ENCODE data around the gene GMDS. TPM values are rescaled to one million over a fixed set of nuclear protein-coding genes. Genes with fewer than 3 reads are reported as not detected.

GMDS gene
- total RNA-seq, 8 experiments from 2014 or later, result 4.5 to 61.7 (median 6.9) TPM

DNA sequence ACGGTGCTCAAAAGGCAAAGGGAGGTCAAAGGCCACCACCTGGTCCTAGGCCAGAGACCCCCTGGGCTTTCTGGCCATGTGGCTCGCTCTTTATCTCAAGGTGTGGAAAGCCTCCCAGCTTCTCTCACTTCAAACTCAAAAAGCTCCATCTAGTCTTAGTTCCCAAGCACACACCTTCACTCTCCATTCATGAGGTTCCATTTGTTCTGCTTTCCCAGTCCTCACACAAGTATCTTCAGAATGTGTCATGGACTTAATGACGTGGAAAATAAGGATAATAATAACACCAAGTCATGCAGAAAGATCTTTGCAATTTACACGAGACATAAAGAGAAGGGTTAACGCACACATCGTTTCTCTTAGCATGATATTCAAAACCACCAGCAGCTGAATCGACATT, 219.3 kb downstream of the GMDS start:
- Histone ChIP-seq H3K4me3 (no peak overlapping the region), H3K27ac (no peak overlapping the region), H3K4me1 (replicated peaks in 1 of 2) (peaks cover 2 to 8% of the 10 kb centered on the region in 2 donors)
- in situ Hi-C loops (cut with MboI; ENCODE audit: low pct_unique_long_range_greater_than_20kb in 2 of 9, low sequenced_read_pairs in 9 of 9, unreplicated experiment in 9 of 9), result no loop called here
- peak in 1 of 8 experiments; percentile 16 for ATAC-seq (replicated peaks in 6 of 8)
- 37 to 100% (median 71%) methylated on average over 1 to 7 of the region's 7 CpGs for WGBS, 10 experiments

DNA sequence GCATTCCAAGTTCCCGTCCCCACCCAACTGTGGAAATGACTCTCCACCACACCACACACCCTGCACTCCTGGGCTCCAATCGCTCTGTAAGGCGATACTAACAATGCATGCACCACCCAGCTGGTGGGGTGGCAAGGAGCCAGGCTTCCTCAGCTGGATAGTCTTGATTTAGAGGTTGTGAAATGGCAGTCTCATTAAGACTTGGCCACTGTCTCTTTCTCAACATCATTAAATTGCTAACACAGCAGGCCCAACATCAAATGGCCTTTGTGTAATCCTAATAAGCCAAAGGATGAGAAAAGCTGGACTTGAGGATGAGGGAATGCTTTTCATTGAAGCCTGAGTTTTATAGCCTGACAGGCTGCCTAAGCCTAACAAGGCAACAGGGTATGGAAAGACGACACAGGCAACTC, 223.7 kb downstream of the GMDS start:
- H3K27ac ChIP-seq, result no peak overlapping the region
- peaks cover 0 to 8% of the 10 kb centered on the region in 2 donors for H3K4me1 ChIP-seq (replicated peaks in 1 of 2)
- H3K4me3 ChIP-seq, result no peak overlapping the region
- 0 to 74% (median 38%) methylated on average over 1 to 4 of the region's 4 CpGs; no CpG with 5 or more reads in 2 of the 10 experiments for WGBS, 10 experiments
- peak in 4 of 8 experiments; percentile 30 to 99 (median 96) for ATAC-seq (replicated peaks in 6 of 8)
- in situ Hi-C loops (cut with MboI; ENCODE audit: low pct_unique_long_range_greater_than_20kb in 2 of 9, low sequenced_read_pairs in 9 of 9, unreplicated experiment in 9 of 9), result no loop called here

DNA sequence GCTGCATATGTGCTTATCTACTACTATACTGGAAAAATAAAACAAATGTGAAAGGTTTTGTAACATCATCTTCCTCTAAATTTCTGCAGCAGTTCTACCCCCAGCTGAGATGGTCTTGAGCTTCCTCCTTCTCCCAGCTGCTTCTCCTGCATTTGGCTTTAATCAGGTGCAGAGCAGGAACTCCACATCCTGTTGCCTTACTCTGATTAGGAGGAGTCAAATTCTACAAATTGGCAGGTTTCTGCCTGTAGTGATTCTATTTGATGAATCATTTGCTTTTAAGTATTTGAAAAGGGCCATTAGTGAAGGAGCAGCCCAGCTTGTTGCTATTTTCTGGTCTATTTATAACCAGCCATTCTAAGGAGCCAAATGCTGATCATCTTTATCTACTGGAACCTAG, 224.5 kb downstream of the GMDS start:
- Histone ChIP-seq H3K27ac (no peak overlapping the region), H3K4me1 (replicated peaks in 1 of 2) (peaks cover 0 to 4% of the 10 kb centered on the region in 2 donors), H3K4me3 (no peak overlapping the region)
- ATAC-seq (replicated peaks in 6 of 8), result peak in 2 of 8 experiments; percentile 46 to 62
- in situ Hi-C loops (cut with MboI; ENCODE audit: low pct_unique_long_range_greater_than_20kb in 2 of 9, low sequenced_read_pairs in 9 of 9, unreplicated experiment in 9 of 9), result no loop called here

DNA sequence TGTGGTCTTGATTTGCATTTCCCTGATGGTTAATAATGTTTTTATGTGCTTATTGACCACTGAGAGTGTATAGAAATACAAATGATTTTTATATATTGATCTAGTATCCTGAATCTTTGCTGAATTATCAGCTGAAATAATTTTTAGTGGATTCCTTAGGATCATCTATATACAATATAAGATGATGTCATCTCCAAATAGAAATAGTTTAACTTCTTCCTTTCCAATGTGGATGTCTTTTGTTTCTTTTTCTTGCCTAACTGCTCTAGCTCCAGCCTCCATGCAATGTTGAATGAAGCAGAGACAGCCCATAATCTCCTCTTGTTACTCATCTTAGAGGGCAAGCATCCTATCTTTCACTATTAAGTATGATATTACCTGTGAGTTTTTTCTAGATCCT, 226.4 kb downstream of the GMDS start:
- Histone ChIP-seq H3K4me1 (replicated peaks in 1 of 2) (no peaks in the 10 kb centered on the region), H3K27ac (no peak overlapping the region), H3K4me3 (no peak overlapping the region)
- ATAC-seq (replicated peaks in 6 of 8), result no peak
- in situ Hi-C loops (cut with MboI; ENCODE audit: low pct_unique_long_range_greater_than_20kb in 2 of 9, low sequenced_read_pairs in 9 of 9, unreplicated experiment in 9 of 9), result no loop called here

DNA sequence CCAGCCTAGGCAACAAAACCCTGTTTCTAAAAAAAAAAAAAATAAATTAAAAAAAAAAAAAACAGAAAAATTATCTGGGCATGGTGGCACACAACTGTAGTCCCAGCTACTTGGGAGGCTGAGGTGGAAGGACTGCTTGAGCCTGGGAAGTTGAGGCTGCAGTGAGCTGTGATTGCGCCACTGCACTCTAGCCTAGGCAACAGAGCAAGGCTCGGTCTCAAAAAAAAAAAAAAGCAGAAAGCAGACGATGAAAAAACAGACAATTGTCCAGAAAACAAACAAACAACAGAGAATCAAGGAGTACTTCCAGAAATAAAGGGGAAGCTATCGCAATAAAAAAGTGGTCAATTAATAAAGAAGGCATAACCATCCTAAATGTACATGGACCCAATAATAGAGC, 229.4 kb downstream of the GMDS start:
- ATAC-seq (replicated peaks in 6 of 8), result no peak
- no peak overlapping the region for H3K27ac ChIP-seq
- no peak overlapping the region for H3K4me3 ChIP-seq
- WGBS, 10 experiments, result 60 to 100% (median 85%) methylated on average over 3 to 4 of the region's 4 CpGs
- in situ Hi-C loops (cut with MboI; ENCODE audit: low pct_unique_long_range_greater_than_20kb in 2 of 9, low sequenced_read_pairs in 9 of 9, unreplicated experiment in 9 of 9), result no loop called here
- H3K4me1 ChIP-seq (replicated peaks in 1 of 2), result no peaks in the 10 kb centered on the region

DNA sequence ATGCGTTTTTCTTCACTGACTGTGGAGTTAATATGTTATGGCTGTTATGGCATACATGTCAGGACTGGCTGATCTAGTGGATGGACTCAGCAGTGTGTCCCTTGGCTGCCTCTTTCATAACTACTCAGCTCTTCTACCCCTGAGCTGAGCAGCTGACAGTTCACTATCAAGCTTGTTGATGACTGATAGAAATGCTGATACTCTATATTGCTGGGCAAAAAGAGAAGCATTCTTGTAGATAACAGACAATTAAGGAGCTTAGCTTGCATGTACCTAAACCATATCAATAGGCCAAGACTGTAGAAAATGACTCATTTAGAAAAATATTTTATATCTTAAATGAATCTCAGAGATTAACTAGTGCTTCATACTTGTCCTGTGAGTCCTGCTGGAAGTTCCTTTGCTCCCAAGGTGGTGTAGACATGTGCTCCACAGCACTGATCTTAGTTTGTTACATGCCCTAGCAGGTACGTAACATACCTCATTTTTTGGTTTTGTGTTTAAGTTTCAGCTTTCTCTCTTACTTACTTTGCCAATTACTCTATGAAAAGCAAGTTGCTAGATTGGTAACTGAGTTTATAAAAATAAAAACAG, 236.9 kb downstream of the GMDS start:
- 60 to 100% (median 86%) methylated on average over 1 to 2 of the region's 2 CpGs for WGBS, 10 experiments
- Histone ChIP-seq H3K4me3 (no peak overlapping the region), H3K27ac (no peak overlapping the region), H3K4me1 (replicated peaks in 1 of 2) (peaks cover 0 to 2% of the 10 kb centered on the region in 2 donors)
- in situ Hi-C loops (cut with MboI; ENCODE audit: low pct_unique_long_range_greater_than_20kb in 2 of 9, low sequenced_read_pairs in 9 of 9, unreplicated experiment in 9 of 9), result no loop called here
- no peak for ATAC-seq (replicated peaks in 6 of 8)

DNA sequence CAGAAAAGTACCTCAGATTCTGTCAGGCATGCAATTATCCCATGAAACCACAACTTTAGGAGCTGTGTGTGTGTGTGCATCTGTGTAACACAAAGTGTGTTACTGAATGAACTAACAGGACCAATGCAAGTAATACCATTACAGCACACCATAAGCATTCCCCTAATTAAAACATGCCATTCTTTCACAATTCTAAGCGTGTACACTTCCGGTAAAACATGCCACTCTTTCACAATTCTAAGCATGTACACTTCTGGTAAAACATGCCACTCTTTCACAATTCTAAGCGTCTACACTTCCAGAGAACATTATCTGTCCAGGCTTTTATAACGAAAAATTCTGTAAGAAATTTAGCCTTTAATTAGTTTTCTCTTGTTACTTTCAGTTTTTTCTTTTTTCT, 238.2 kb downstream of the GMDS start:
- in situ Hi-C loops (cut with MboI; ENCODE audit: low pct_unique_long_range_greater_than_20kb in 2 of 9, low sequenced_read_pairs in 9 of 9, unreplicated experiment in 9 of 9), result no loop called here
- peak in 1 of 8 experiments; percentile 75 for ATAC-seq (replicated peaks in 6 of 8)
- WGBS, 10 experiments, result 16 to 83% (median 68%) methylated on average over 2 to 4 of the region's 4 CpGs
- H3K4me1 ChIP-seq (replicated peaks in 1 of 2), result peaks cover 0 to 5% of the 10 kb centered on the region in 2 donors
- H3K4me3 ChIP-seq, result no peak overlapping the region
- H3K27ac ChIP-seq, result no peak overlapping the region

DNA sequence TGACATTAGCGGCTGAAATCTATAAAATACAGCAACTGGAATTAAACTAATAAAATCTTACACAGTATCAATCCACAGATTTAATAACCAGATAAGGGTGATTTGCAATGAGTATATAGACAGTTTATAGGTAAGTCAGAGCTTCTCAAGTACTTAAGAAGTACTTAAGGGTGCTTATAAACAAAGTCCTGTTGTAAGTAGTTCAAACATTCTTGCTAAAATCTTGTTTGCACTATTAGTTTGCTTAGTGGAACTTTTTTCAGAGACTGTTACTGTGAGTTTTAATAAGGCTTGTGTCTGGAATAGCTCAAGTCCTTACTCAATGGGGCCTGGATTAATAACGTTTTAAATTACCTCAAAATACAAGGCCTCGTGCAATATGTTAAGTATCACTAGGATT, 240.5 kb downstream of the GMDS start:
- ATAC-seq (replicated peaks in 6 of 8), result no peak
- Histone ChIP-seq H3K4me1 (replicated peaks in 1 of 2) (peaks cover 0 to 5% of the 10 kb centered on the region in 2 donors), H3K4me3 (no peak overlapping the region), H3K27ac (no peak overlapping the region)
- in situ Hi-C loops (cut with MboI; ENCODE audit: low pct_unique_long_range_greater_than_20kb in 2 of 9, low sequenced_read_pairs in 9 of 9, unreplicated experiment in 9 of 9), result no loop called here
- 54 to 100% (median 93%) methylated on average over 1 to 3 of the region's 3 CpGs; no CpG with 5 or more reads in 1 of the 10 experiments for WGBS, 10 experiments

DNA sequence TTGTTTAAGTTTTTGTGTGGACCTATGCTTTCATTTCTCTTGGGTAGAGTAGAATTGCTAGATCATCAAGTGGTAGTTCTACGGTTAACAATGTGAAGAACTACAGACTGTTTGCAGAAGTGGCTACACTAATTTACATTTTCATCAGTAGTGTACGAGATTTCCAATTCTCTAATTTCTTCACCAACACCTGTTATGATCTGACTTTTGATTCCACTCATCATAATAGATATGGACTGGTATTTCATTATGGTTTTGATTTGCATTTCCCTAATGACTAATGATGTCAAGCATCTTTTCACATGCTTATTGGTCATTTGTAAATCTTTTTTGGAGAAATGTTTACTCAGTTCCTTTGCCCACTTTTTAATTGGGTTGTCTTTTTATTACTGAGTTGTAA, 244.4 kb downstream of the GMDS start:
- WGBS, 10 experiments, result 67 to 100% (median 100%) methylated on average over 1 to 2 of the region's 2 CpGs; no CpG with 5 or more reads in 1 of the 10 experiments
- ATAC-seq (replicated peaks in 6 of 8), result no peak
- Histone ChIP-seq H3K27ac (no peak overlapping the region), H3K4me1 (replicated peaks in 1 of 2) (peaks cover 0 to 5% of the 10 kb centered on the region in 2 donors), H3K4me3 (no peak overlapping the region)
- in situ Hi-C loops (cut with MboI; ENCODE audit: low pct_unique_long_range_greater_than_20kb in 2 of 9, low sequenced_read_pairs in 9 of 9, unreplicated experiment in 9 of 9), result no loop called here

DNA sequence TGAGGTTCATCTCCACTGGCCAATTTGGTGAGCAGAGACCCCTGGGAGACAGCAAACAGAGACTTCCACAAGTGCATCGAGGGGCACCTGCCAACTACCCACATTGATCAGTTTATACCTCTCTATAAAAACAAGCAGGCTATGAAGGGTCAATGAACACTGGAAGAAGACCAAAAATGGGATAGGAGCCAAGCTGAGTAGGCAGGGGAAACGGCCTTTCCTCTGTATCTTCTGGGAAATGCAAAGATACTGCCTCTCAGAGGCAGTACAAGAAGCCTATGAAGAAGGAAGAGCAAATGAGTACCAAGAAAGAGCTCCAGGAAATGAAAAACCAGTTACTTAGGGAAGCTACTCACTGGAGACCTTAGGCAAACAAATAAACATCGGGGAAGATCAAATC, 247.7 kb downstream of the GMDS start:
- no peak for ATAC-seq (replicated peaks in 6 of 8)
- no peaks in the 10 kb centered on the region for H3K4me1 ChIP-seq (replicated peaks in 1 of 2)
- no peak overlapping the region for H3K27ac ChIP-seq
- 9 to 100% (median 80%) methylated on average over 1 to 3 of the region's 3 CpGs; no CpG with 5 or more reads in 1 of the 10 experiments for WGBS, 10 experiments
- in situ Hi-C loops (cut with MboI; ENCODE audit: low pct_unique_long_range_greater_than_20kb in 2 of 9, low sequenced_read_pairs in 9 of 9, unreplicated experiment in 9 of 9), result no loop called here
- no peak overlapping the region for H3K4me3 ChIP-seq

DNA sequence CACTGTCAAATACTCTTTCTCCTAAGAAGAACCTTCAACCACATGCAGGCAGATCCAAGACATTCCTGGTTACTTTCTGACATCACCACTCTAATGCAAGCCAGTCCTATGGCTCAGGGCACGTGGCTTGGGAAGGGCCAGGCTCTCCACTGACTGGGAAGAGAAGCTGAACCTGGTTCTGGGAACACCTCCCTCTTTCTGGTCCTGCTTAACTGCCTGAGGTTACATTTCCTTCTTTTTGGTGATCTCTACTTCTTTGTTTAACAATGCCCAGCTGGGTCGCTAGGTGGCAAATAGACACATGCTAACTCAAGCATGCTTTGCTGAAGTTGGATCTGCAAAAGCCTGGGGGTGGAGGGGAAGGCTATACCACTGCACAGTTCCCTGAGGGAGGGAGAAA, 249.8 kb downstream of the GMDS start:
- H3K27ac ChIP-seq, result no peak overlapping the region
- 17 to 100% (median 76%) methylated on average over 1 to 2 of the region's 2 CpGs; no CpG with 5 or more reads in 1 of the 10 experiments for WGBS, 10 experiments
- no peak overlapping the region for H3K4me3 ChIP-seq
- in situ Hi-C loops (cut with MboI; ENCODE audit: low pct_unique_long_range_greater_than_20kb in 2 of 9, low sequenced_read_pairs in 9 of 9, unreplicated experiment in 9 of 9), result no loop called here
- peak in 3 of 8 experiments; percentile 68 to 98 (median 96) for ATAC-seq (replicated peaks in 6 of 8)
- no peaks in the 10 kb centered on the region for H3K4me1 ChIP-seq (replicated peaks in 1 of 2)

DNA sequence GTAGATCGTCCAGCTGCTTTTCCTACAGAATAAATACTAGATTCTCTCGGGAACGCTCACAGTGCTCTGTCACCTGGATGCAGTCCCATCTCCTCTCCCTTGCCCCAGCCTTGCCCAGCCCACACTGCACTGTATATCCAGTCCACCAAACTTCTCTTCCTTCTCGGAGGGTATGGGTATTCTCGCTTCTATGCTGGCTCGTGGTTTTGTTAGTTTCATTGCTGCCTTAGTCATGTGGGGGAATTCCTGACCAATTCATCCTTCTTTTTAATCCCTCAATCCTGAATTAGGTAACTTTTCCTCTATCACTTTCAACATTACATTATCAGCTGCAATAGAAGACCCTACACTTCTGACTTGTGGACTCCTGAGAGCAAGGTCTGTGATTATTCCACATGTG, 252.4 kb downstream of the GMDS start:
- H3K4me3 ChIP-seq, result no peak overlapping the region
- ATAC-seq (replicated peaks in 6 of 8), result no peak
- in situ Hi-C loops (cut with MboI; ENCODE audit: low pct_unique_long_range_greater_than_20kb in 2 of 9, low sequenced_read_pairs in 9 of 9, unreplicated experiment in 9 of 9), result no loop called here

DNA sequence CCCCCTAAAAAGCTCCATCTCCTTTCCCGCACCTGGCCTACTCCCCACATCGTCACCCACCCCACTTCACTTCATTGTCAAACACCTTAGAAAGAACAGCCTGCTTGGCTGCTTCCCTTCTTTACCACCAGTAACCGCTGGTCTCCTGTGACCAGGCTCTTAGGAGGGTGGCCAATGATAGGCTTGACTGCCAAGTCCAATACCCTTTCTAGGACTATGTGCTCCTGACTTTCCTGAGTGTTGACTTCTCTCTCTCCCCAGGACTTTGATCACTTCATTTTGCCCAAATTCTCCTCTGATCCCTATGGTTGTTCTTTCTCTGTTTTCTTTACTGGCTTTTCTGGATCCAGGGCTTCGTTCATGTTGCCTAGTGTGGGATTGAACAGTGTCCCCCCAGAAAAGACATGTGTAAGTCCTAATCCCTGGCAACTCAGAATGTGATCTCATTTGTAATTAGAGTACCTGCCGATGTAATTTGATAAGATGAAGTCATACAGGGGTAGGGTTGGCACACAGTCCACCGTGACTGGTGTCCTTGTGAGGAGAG, 254.0 kb downstream of the GMDS start:
- in situ Hi-C loops (cut with MboI; ENCODE audit: low pct_unique_long_range_greater_than_20kb in 2 of 9, low sequenced_read_pairs in 9 of 9, unreplicated experiment in 9 of 9), result no loop called here
- Histone ChIP-seq H3K4me3 (no peak overlapping the region), H3K27ac (no peak overlapping the region), H3K4me1 (replicated peaks in 1 of 2) (peaks cover 0 to 3% of the 10 kb centered on the region in 2 donors)
- 87 to 100% (median 98%) methylated on average over 1 to 6 of the region's 6 CpGs; no CpG with 5 or more reads in 2 of the 10 experiments for WGBS, 10 experiments
- no peak for ATAC-seq (replicated peaks in 6 of 8)

More for the DNA sequence above, 252.4 kb downstream of the GMDS start:
- Histone ChIP-seq H3K4me1 (replicated peaks in 1 of 2) (peaks cover 0 to 3% of the 10 kb centered on the region in 2 donors), H3K27ac (no peak overlapping the region)
- WGBS, 10 experiments, result 46 to 100% (median 90%) methylated on average over 2 to 6 of the region's 6 CpGs; no CpG with 5 or more reads in 2 of the 10 experiments

DNA sequence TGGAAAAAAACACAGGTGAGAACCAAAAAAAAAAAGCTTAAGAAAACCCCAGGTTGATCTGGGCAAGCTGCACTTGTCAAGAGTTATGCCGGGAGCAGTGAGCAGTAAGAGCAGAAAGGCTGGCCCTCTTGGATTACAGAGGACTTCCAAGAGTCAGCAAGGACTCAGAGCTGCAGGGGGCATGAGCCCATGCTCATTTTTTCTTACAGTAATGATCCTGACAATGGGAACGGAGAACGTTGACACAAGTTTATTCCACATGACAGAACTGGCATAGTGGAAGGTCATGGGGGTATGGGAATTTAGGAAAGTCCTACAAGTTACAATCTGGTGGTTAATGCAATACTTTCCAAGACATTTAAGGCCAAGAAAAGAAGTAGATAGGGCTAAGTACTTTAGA, 256.6 kb downstream of the GMDS start:
- H3K4me1 ChIP-seq (replicated peaks in 1 of 2), result peaks cover 0 to 3% of the 10 kb centered on the region in 2 donors
- H3K27ac ChIP-seq, result no peak overlapping the region
- 23 to 100% (median 54%) methylated on average over 1 to 3 of the region's 3 CpGs for WGBS, 10 experiments
- no peak for ATAC-seq (replicated peaks in 6 of 8)
- H3K4me3 ChIP-seq, result no peak overlapping the region
- in situ Hi-C loops (cut with MboI; ENCODE audit: low pct_unique_long_range_greater_than_20kb in 2 of 9, low sequenced_read_pairs in 9 of 9, unreplicated experiment in 9 of 9), result no loop called here

Data from motor neuron (in vitro differentiated cells).